ENCODE results near the gene CST3.

GRCh38 chr20:23664954-23665353 lies 27.2 kb upstream of the CST3 start:
- TF ChIP-seq CTCF (IDR thresholded peaks at IDR 0.05; ENCODE audit: borderline replicate concordance, extremely low read depth, low read length, poor library complexity, severe bottlenecking) (no peak), EZH2 (IDR thresholded peaks at IDR 0.05; ENCODE audit: borderline replicate concordance, low read depth, low read length, severe bottlenecking) (no peak)

Data from DND-41 (cell line).